ENCODE measurements around the gene NES.

The NES gene

DNA sequence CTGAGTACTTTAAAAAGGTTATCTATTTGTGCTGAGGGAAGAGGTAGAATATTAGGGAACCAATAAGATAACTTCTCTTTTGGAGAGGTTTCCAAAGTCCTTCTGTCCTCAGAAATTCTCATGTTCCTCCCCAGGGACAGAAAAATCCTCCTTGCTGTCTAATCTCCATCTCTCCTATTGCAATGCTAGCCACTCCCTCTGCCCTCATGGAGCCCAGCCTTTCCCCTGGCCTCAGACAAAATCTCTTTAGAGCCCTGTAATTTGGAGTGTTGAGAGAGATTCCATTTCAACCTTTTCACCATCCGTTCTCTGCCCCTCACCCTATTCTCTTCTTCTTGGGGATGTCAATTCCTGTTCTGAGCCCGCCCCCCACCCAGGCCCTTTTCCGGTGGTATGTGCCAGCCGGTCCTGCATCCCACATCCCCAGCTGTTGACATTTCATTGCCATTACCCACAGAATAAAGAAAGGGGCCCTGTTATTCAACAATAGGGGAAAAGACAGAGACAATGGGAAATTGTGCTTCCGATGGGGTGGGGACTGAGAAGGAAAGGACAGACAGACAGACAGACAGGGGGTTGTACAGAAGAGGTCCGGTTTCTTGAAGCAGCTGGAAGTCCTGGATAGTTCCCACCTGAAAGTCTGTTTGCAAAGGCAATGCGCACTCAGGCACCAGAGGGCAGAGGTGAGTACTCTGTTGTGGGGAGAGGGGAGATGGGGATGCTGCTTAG, 58.2 kb downstream of the NES start, which contains the start of gene HAPLN2:
HAPLN2 (plus strand) TSS at position 563 of the 729 bp plus-strand sequence. CDS start 4,076 bp downstream, outside the sequence.
- peak; percentile 66 for DNase-seq

All from SHP77 treated with DMSO at 0.1 percent for 48 hours (cell line).